ENCODE results near the gene CLEC4E. TPM values are rescaled to one million over a fixed set of nuclear protein-coding genes. Genes with fewer than 3 reads are reported as not detected.
"Not testable (repeated sequence)": the region's sequence is repeated elsewhere in the genome, so short reads cannot be mapped to it uniquely, and the experiment has no call there.

CLEC4E gene
- total RNA-seq, 1 donor from 2014 or later: not detected

DNA sequence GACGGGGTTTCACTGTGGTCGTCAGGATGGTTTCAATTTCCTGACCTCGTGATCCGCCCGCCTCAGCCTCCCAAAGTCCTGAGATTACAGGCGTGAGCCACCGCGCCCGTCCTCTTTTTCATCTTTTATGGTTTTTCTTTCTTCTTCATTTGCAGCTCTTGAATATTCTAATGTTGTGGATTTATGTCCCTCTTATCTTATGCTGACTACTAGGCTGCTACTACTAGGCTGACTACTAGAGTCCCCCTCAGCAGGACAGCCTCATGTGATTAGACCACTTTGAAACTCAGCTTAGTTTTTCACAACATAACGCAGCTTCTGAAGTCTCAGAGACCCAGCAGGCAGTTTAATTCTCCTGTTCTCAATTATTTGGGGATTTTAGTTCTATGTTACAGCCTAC lies 857 bp upstream of the CLEC4E start:
- DNase-seq (ENCODE audit: low read depth in 2 of 2): no peak

DNA sequence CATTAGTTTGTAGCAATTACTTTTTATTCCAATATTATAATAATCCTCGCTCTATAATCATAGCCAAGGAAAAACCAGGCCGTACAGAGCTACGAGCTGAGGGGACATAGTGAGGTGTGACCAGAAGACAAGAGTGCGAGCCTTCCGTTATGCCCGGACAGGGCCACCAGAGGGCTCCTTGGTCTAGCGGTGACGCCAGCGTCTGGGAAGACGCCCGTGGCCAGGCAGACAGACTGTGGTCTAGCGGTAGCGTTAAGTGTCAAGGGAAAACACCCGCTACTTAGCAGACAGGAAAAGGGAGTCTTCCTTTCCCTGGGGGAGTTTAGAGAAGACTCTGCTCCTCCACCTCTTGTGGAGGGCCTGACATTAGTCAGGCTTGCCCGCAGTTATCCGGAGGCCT lies 2.9 kb downstream of the CLEC4E start:
- not testable (repeated sequence) for DNase-seq (ENCODE audit: low read depth in 2 of 2)

DNA sequence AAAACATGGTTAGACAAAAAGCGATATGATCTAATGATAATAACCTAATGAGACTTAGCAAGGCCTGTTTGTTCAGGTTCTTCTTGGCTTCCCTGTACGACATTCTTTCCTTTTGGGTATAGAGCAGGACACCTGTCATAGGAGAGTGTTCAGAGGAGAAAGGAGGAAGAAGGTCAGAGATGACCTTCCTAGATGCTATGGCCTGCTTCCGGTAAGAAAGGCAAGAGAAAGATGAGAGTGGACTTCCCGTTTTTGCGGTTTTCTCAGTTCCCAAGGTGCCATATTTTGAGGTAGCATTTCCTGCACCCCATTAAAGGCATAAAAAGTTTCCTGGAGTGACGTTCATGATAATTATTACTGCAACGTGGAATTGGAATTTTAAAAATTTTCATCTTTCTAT lies 8.7 kb downstream of the CLEC4E start:
- DNase-seq (ENCODE audit: low read depth in 2 of 2): no peak

DNA sequence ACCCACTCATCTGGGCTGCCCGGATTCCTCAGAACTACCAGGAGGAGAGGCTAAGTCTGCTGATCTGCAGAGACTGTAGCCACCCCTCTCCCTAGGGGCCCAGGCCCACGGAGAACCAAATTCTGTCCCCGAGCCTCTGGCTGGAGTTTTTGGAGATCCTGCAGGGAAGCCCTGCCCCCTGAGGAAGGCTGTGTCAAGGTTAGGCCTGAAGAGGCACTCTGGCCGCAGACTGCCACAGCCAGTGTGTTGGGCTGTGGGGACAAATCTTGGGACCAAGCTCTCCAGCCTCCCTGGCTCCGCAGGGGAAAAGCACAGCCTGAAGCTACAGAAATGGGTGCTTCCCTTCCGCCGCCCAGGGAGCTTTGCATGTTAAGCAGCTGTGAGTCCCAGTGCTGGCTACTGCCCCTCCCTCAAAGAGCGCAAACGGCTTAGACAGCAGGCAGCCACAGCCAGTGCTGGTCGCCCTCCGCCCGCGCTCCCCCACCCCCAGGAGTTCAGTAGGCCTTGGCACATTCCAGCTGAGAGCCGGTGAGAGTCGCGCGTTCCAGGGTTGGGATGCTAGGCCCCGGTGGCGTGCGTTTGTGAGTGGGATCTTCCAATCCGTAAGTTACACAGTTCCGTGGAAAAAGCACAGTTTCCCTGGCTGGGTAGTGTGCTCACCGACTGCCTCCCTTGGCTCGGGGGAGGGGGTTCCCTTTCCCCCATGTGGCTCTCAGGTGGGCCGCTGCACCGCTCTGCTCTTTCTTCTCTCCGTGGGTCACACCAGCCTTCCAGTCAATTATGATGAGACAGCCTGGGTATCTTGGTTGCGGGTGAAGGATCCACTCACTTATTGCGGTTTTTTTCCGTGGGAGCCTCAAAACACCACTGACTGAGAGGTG lies 13.2 kb downstream of the CLEC4E start:
- DNase-seq (ENCODE audit: low read depth in 2 of 2): no peak

DNA sequence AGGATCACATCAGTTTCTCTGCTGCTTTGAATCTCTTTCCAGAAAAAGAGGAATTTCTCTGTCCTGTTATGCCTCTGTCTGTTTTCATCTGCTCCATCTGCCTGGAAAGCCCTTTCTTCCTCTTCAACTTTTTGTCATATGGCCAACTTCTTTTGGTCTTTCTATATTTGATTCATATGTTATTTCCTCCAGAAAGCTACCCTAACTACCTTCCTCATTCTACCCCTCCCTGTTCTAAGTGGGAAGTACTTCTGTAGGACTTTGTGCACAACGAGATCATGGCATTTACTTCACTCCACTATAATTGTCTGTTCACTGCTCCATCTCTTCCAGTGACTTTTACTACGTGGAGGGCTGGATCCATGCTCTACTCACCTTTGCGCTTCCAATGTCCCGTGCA lies 21.5 kb downstream of the CLEC4E start:
- DNase-seq (ENCODE audit: low read depth in 2 of 2): no peak

DNA sequence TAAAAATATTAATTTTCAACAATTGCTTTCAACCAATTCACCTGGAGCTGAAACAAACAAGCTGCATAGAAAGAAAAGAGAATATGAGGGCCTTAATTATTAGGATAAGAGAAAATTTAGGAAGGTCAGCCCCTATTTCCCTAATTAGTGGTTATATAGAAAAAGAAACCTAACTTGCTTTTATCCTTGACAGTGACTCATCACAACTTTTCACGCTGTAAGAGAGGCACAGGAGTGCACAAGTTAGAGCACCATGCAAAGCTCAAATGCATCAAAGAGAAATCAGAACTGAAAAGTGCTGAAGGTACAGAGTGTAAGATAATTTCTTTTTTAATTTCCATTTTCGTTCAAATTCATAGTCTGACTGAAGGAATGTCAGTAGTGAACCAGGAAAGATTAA lies 22.7 kb downstream of the CLEC4E start:
- DNase-seq (ENCODE audit: low read depth in 2 of 2): no peak

DNA sequence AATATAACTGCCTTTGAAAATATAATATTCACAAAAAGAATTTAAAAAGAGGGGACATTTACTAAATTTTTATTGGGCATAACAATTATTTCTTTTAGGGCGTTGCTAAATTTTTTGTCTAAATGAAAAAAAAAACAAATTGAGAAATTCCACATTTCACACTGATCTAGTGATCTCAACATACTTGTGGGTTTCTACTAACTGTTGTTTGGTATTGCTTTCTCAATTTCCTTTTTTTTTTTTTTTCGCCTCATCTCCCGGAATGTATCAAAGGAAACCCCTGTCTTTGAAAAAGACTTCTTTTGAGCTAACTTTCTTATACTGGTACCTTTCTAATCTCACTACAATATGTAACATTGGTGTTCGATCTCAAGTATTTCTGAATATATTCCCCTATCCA lies 27.4 kb downstream of the CLEC4E start, which contains the start of gene CLEC4D:
Gene CLEC4D (plus strand): TSS at position 248 of the 400 bp plus-strand sequence. CDS start 230 bp downstream, outside the sequence.
- no peak for DNase-seq (ENCODE audit: low read depth in 2 of 2)

DNA sequence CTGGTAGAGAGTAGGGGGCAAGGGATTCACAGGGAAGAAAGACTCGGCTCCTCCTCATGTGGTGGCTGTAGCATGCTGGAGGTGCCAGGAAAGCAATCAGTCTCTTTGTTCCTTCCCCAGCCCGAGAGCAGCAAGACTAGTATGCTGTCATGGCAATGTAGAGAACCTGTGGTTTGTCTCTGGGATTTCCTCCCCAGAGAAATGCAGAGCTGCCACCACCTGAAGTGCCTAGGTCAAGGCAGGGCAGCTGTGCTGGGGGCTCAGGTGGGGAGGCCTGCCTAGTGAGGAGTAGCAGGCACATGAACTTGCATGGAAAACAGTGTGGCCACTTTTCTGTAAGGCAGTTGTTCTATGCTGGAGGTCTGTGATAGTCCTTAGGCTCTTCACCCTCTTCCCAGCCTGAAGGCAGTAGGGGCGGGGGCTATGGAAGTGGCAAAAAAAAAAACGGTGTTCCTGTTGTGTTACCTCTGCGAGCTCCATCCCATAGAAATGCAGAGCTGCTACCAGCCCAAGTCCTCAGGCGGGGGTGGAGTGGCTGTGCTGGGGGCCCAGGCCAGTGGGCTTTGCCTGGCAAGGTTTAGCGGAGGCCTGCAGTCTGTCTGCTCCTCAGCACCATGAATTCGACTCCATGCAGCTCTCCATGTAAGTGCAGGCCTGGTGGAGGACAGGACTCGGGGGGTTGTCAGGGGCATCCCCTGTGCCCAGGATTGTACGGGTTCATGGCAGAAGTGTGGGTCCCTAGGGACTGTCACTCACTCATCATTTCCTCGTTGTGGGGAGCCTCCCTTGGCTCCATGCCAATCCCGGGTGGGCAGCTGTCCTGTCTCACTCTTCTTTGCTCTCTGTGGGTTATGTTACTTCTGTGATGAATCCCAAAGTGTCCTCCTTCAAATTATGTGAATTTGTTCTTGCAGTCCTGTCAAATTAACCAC lies 31.5 kb downstream of the CLEC4E start:
- no peak for DNase-seq (ENCODE audit: low read depth in 2 of 2)

DNA sequence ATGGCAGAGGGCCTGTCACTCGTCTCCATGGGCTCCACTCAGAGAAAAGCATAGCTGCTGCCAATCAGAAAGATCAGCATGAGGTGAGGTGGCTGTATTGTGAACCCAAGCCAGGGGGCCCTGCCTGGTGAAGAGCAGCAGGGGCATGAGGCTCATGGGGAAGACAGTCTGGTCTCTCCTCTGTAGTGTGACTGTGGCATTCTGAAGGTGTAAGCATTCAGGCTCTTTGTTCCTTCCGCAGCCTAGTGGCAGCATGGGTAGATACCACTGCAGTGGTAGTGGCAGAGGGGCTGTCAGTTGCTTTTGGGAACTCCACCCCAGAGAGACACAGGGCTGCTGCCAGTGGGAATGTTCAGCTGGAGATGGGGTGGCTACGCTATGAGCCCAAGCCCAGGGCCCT lies 32.5 kb downstream of the CLEC4E start:
- no peak for DNase-seq (ENCODE audit: low read depth in 2 of 2)

DNA sequence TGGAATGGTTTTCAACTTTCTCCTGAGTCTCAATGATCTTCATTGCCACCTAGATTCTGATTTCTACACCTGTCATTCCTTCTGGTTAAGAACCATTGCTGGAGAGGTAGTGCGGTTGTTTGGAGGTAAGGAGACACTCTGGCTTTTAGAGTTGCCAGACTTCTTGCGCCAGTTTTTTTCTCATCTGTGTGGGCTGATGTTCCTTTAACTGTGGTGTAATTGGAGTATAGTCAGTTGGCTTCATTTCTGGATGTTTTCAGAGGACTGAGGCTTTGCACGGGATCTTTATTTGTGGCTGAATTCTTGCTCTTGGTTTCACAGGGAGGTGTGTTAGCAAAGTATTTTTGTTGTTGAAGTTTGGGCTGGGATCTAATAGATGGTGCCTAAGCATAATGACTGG lies 33.1 kb downstream of the CLEC4E start:
- no peak for DNase-seq (ENCODE audit: low read depth in 2 of 2)

DNA sequence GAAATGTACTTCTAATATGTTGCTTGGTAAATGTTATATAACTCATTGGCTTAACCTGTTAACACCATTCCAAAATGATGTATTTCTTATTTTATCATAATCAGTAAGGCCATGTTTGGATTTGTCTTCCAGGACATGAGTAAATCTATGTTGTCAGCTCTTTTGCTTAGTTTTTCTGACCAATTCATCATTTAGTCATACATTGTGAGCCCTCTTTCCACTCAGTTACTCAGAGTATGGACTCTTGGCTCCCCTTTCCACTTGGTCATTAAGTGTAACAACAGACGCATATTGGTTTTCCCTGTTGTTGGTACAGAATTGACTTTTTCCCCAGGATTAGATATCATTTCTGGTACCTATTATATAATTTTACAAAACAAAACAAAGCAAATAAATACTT lies 36.4 kb downstream of the CLEC4E start:
- no peak for DNase-seq (ENCODE audit: low read depth in 2 of 2)

DNA sequence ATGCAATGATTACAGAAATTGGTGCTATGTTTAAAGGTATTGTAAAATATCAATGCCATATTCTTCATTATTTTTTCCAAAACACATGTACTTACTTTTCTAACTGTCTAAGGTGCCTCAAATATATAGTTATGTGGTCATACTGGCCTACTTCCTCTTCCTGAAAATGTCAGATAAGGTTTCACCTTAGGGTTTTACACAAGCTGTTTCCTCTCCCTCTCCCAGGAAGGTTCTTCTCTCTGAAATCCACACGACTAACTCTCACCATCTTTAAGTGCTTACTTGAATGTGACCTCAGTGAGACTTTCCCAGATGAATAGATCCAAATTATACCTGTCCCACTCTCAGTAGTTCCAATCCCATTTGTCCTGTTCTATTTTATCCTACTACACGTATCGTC lies 39.0 kb downstream of the CLEC4E start:
- DNase-seq (ENCODE audit: low read depth in 2 of 2): no peak

DNA sequence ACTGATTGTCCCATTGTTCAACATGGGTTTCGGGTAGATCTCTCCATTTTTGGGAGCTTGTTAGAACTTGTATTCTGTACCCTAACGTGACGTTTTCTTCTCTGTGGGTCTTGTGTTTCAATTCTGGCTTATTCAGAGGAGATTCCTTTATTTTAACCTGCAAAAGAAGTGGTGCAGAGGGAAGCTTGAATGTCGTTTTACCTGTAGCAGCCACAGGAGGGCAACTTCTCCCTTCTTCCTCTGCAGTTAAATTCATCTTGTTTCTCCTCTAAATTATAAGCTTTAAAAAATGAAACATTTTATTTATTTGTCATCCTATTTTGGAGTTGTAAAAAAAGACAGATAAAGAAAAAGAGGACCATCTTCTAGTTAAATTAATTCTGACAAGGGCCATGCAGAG lies 41.1 kb downstream of the CLEC4E start:
- no peak for DNase-seq (ENCODE audit: low read depth in 2 of 2)

DNA sequence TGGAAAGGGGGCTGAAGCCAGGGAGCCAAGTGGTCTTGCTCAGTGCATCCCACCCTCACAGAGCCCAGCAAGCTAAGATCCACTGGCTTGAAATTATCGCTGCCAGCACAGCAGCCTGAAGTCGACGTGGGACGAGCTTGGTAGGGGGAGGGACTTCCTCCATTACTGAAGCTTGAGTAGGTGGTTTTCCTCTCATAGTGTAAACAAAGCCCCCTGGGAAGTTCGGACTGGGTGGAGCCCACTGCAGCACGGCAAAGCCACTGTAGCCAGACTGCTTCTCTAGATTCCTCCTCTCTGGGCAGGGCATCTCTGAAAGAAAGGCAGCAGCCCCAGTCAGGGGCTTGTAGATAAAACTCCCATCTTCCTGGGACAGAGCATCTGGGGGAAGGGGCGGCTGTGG lies 44.6 kb downstream of the CLEC4E start:
- DNase-seq (ENCODE audit: low read depth in 2 of 2): not testable (repeated sequence)

DNA sequence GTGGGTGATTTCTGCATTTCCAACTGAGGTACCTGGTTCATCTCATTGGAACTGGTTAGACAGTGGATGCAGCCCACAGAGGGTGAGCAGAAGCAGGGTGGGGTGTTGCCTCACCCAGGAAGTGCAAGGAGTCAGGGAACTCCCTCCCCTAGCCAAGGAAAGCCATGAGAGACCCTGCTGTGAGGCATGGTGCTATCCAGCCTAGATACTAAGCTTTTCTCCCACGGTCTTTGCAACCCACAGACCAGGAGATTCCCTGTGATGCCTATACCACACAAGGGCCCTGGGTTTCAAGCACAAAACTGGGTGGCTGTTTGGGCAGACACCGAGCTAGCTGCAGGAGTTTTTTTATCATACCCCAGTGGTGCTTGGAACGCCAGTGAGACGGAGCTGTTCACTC lies 45.0 kb downstream of the CLEC4E start:
- not testable (repeated sequence) for DNase-seq (ENCODE audit: low read depth in 2 of 2)

DNA sequence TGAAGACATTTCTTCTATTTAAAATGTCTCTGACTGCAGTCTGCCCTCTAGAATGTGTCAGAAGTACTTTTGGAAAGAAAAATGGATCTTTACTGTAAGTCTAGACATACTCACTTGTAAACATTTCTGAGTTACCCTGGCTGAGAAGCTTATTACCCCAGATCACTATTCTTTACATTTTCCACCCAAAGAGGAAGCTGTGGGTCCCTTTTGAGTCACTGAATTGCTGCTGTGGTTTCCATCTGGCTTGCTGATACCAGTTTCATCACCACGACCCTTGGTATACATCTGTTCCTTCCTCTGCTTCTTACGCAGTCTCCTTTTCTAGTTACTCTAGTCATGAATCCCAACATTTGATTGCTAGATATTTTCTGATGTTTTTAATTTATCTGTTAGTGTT lies 47.6 kb downstream of the CLEC4E start:
- no peak for DNase-seq (ENCODE audit: low read depth in 2 of 2)

DNA sequence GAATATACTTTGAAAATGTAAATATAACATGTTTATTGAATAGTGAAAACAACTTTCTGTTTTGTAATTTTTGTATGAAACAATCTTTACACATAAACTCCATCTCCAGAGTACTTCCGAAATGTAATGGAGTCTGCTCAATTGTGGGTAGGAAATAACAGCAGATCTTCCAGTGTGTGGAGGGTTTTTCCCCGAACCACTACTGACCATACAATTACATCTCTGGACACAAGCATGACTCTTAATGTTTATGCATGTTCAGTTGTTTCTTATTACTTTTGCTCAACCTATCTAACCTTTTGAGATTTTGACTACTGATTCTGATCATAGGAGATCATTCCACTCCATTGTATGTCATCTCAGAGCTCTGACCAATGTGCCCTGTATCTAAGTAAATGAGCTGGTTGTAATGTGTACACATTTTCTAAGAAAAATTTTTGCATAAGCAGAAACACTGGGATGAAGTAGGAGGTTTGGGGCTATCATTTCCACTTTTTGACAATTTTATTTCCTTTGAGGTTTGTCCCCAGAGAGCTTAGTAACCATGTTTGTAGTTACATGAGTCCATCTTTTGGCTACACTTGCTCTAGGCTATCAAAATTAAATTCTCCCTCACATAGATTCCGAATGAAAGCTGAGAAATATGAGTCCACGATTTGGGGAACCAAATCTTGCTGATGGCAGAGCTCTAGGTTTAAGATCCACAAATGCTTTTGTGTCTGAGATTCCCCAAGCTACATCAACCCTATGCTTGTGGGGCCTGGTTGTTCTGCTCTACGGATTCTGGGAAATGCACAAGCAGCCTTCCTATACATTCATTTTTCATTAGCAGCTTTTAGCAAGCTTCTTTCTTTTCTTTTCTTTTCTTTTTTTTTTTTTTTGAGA lies 48.8 kb downstream of the CLEC4E start:
- DNase-seq (ENCODE audit: low read depth in 2 of 2): no peak

All from lung microvascular endothelial cell (primary cell).